Osteocyte (in vitro differentiated cells): Measurements from ENCODE around the gene SC5D. TPM values are rescaled to one million over a fixed set of nuclear protein-coding genes. Genes with fewer than 3 reads are reported as not detected.

Source experiments
- DNase-seq: peaks from one replicate; pipeline ENCODE4 v3.0.0; 2021; ENCODE audit warnings: mixed read lengths; ENCODE audit not compliant: unreplicated experiment; ENCODE audit errors: extremely low spot score
- H3K27ac Mint-ChIP-seq: one replicate; pipeline ENCODE4 v1.8.0; 2021; ENCODE audit warnings: mild to moderate bottlenecking, mixed read lengths; ENCODE audit not compliant: unreplicated experiment
- H3K27me3 Mint-ChIP-seq: one replicate; pipeline ENCODE4 v1.8.0; 2021; ENCODE audit warnings: mixed read lengths; ENCODE audit not compliant: unreplicated experiment
- H3K36me3 Mint-ChIP-seq: one replicate; pipeline ENCODE4 v1.8.0; 2021; ENCODE audit warnings: mixed read lengths; ENCODE audit not compliant: unreplicated experiment
- H3K4me1 Mint-ChIP-seq: one replicate; pipeline ENCODE4 v1.8.0; 2021; ENCODE audit warnings: mixed read lengths; ENCODE audit not compliant: unreplicated experiment
- H3K4me3 Mint-ChIP-seq: one replicate; pipeline ENCODE4 v1.8.0; 2021; ENCODE audit warnings: mild to moderate bottlenecking, moderate library complexity, mixed read lengths; ENCODE audit not compliant: unreplicated experiment
- H3K9me3 Mint-ChIP-seq: one replicate; pipeline ENCODE4 v1.8.0; 2021; ENCODE audit warnings: mixed read lengths; ENCODE audit not compliant: unreplicated experiment
- total RNA-seq: library from RNA; stranded (reverse); gene quantifications from 2 replicates; pipeline ENCODE4 v1.2.1, GENCODE V29; 2021
- TF ChIP-seq, protein P1 (sequence below): fragments of 200-600 bp; sonication (generic); IDR thresholded peaks from 2 replicates; pipeline ENCODE4 v1.5.0; 2021; ENCODE audit warnings: antibody characterized with exemption, mild to moderate bottlenecking, moderate library complexity

Gene SC5D
- total RNA-seq, 1 donor from 2014 or later: 32.3 TPM

- H3K4me1 Mint-ChIP-seq: no peaks in the 10 kb centered on the region
- TF ChIP-seq, protein P1, sequence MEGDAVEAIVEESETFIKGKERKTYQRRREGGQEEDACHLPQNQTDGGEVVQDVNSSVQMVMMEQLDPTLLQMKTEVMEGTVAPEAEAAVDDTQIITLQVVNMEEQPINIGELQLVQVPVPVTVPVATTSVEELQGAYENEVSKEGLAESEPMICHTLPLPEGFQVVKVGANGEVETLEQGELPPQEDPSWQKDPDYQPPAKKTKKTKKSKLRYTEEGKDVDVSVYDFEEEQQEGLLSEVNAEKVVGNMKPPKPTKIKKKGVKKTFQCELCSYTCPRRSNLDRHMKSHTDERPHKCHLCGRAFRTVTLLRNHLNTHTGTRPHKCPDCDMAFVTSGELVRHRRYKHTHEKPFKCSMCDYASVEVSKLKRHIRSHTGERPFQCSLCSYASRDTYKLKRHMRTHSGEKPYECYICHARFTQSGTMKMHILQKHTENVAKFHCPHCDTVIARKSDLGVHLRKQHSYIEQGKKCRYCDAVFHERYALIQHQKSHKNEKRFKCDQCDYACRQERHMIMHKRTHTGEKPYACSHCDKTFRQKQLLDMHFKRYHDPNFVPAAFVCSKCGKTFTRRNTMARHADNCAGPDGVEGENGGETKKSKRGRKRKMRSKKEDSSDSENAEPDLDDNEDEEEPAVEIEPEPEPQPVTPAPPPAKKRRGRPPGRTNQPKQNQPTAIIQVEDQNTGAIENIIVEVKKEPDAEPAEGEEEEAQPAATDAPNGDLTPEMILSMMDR: no peak
- no peak overlapping the region for H3K27ac Mint-ChIP-seq
- no peaks in the 10 kb centered on the region for H3K36me3 Mint-ChIP-seq
- no peak overlapping the region for H3K4me3 Mint-ChIP-seq
- no peaks in the 10 kb centered on the region for H3K9me3 Mint-ChIP-seq
- peaks cover 10% of the 10 kb centered on the region for H3K27me3 Mint-ChIP-seq
- no peak for DNase-seq
These were observed 59.8 kb downstream of the SC5D start for GRCh38 chr11:121352251-121352891.

DNA sequence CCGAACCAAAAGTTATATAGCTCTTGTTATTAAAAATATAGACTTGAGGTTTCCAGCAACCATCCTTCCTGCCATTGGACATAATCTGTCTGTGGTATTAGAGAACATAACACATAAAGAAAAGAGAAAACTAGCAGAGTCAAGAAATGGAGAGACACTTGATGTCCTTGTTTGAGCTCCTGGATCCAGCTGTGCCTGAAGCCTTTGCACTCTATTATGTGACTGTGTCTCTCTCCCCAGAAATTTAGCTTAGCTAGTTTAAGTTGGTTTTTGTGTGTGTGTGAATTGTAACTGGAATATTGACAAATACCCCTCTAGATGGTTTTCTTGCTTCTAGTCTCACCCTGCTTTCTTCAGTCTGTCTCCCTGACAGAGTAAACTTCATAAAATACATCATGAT lies 61.6 kb downstream of the SC5D start:
- H3K36me3 Mint-ChIP-seq: no peaks in the 10 kb centered on the region
- H3K4me1 Mint-ChIP-seq: no peaks in the 10 kb centered on the region
- no peak overlapping the region for H3K27ac Mint-ChIP-seq
- DNase-seq: no peak
- no peaks in the 10 kb centered on the region for H3K9me3 Mint-ChIP-seq
- H3K4me3 Mint-ChIP-seq: no peak overlapping the region
- H3K27me3 Mint-ChIP-seq: peaks cover 8% of the 10 kb centered on the region
- TF ChIP-seq, protein P1: no peak

DNA sequence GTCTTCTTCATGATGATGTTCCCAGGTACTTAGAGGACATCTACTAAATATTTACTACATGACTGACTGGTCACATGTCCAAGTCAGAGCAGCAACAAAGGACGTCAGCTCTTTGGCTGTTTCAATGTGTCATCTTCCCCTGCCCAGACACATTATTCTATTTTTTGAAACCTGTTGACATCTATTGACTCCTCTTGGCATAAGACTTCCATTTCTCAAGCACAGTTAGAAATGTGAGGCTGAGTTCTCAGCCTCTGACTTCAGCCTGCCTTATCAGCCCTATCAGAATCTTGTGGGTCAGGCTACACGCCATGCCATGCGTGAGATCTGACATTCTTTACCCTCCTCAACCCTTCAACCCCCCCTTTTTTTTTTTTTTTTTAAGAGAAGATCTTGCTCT lies 63.8 kb downstream of the SC5D start:
- Mint-ChIP-seq H3K4me3 (no peak overlapping the region), H3K4me1 (no peaks in the 10 kb centered on the region), H3K9me3 (no peaks in the 10 kb centered on the region), H3K36me3 (no peaks in the 10 kb centered on the region), H3K27ac (no peak overlapping the region), H3K27me3 (peaks cover 8% of the 10 kb centered on the region)
- DNase-seq: no peak
- TF ChIP-seq, protein P1: no peak

Other genes with a start within 250 kb of the SC5D start
- 0.94 and 1.3 TPM in 2 replicates for gene TECTA, start 191.5 kb upstream of the SC5D start, total RNA-seq
- 2.1 and 3.1 TPM in 2 replicates for gene SORL1, start 159.5 kb downstream of the SC5D start, total RNA-seq